GM21390 (cell line): ENCODE measurements around the gene FOXRED1.
"Not testable (repeated sequence)": the region's sequence is repeated elsewhere in the genome, so short reads cannot be mapped to it uniquely, and the experiment has no call there.

Experiments used
- ATAC-seq: cut with Tn5 transposase; IDR thresholded peaks from one replicate; pipeline ENCODE4 v1.9.1; 2021; ENCODE audit not compliant: unreplicated experiment

FOXRED1 gene

DNA sequence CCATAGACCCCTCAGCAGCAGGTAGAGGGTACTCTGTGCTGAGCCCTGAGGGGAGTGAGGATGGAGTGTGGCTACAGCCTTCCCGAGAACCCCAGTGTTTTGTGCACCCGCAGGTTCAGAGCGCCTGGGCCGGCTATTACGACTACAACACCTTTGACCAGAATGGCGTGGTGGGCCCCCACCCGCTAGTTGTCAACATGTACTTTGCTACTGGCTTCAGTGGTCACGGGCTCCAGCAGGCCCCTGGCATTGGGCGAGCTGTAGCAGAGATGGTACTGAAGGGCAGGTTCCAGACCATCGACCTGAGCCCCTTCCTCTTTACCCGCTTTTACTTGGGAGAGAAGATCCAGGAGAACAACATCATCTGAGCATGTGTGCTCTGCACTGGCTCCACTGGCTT is 8.4 kb downstream of the FOXRED1 start:
- ATAC-seq: no peak

- ATAC-seq: no peak
Observed at GRCh38 chr11:126277780-126278179, 8.8 kb downstream of the FOXRED1 start.

- ATAC-seq: no peak
Observed at GRCh38 chr11:126279191-126279590, 10.2 kb downstream of the FOXRED1 start.

DNA sequence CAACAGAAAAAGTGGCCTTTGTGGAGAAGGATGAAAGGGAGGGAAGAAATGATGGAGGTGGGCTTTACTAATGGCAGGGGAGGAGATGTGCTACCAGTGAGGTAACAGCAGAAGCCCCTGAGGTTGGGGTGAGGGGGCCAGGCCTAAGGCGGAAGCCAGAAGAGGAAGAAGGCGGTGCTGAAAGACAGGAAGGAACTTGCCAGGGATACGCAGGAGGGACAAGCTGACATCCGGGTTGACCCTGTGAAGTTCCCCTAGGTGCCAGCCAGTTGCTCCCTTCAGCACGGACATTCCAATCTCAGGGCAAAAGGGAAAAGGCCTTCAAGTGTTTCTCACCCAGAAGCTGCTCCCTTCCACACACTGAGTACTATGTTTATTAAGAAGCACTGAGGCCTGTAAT is 11.6 kb downstream of the FOXRED1 start:
- no peak for ATAC-seq

- ATAC-seq: no peak
Observed at GRCh38 chr11:126281245-126281644, 12.3 kb downstream of the FOXRED1 start.

DNA sequence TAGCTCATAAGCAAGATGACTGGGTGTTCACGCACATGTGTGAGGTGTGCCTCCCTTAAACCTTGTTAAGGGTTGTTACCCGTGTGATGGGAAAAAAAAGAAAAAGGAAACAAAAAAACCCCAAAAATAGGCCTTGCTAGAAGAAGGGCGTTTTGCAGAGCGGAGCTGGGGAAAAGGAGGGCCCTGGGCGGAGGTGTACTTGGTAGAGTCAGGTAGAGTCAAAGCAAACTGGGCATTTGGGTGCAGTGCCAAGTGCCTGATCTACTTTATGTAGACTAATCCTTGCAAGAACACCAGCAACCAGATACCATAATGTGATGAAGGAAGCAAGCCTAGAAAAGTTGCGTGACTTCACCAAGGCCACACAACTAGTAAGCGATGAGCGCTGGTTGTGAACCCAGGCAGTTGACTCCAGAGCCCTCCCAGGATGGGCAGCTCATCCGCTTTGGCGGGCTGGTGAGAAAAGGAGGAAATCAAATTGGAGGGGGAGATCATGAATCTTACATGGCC is 12.8 kb downstream of the FOXRED1 start:
- ATAC-seq: no peak

DNA sequence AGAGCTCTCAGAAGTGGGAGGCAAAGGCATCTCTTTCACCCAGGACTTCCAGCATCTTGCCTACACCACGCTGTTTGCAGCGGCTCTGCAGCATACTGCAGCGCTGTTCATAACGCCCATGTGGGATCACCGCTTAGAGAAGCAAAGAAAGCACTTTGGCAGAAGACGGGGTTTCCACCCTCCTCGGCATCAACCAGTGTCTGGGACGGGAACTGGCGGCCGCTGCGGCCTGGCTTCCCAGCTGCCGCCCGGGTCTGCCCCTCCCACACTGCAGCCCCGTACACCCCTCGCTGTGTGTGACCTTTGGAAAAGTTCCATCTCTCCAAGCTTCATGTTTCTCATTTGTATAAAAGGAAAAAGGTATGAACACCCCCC is 13.4 kb downstream of the FOXRED1 start:
- peak; percentile 23 for ATAC-seq

DNA sequence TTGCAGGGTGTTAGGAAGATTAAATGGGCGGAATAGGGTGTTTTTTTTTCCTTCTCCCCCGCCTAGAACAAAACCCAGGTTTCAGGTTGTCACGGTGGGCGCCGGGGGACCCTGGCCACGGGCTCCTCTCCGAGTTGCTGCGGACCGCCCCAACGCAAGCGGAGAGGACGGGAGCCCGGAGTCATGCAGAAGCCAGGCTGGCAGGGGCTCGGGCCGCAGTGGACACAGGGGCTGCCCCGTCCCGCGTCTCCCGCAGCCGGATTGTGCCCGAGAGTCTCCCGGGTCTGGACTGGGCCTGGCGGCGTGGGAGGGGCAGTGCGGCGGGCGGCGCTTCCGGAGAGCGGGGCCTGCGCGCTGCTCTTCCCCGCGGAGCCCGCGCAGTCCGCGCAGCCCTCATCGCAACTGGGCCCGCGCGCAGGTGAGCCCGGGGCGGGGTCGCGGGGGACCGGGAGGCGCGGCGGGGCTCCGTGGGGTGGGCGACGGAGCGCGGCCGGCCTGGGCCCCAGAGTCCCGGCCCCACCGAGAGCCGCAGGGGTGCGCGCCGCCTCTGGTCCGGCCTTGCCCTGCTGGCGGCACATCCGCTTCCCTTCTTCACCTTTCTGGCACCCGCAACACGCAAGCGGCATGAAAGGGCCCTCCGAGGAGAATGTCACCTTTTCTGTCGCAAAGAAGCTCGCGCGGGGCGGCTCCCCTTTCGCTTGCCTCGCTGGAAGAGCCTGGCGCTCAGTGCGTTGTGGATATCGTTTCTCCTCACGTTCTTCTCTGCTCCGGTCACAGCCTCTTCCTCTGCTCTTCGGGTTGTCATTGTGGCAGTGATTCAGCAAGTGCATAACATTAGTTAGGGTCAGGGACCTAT is 14.0 kb downstream of the FOXRED1 start, which contains the start of gene TIRAP:
Gene TIRAP, plus strand, starts transcription at position 358 of the 856 bp plus-strand sequence. CDS start 7,802 bp downstream, outside the sequence.
- peak; percentile 65 for ATAC-seq

GRCh38 chr11:126284829-126285228 is 15.9 kb downstream of the FOXRED1 start:
- peak; percentile 52 for ATAC-seq

DNA sequence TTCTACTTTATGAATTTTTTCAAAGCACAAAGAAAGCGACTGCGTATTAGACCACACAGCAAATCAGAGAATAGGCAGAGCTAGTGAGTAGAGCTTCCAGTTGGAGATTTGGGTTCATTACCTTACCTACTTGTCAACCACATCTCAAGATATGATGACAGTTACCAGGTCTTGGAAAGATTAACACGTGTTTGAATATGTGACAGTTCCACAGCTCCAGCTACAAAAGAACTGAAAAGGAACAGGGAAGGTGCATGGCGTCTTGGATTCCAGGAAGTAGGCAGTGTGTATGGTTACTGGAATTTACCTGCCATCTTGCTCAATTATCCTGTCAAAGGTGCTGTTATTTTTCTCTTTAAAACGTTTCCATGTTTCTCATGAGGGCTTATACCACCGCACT is 19.3 kb downstream of the FOXRED1 start:
- no peak for ATAC-seq

DNA sequence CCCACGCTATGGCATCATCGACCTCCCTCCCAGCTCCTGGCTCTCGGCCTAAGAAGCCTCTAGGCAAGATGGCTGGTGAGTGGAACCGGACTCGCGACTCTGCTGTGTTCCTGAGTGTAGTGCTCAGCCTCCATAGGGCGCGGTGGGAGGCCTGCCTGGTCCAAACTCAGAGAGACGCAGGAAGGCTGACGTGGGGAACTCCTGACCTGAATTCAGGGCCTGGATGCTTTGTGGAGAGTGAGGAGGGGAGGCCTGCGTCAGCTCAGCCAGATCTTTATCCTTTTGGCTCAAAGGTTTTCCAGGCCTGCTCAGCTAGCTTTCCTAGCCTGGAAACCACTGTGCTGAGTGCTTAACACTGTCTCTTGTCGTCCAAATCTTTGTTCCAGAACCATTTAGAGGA is 21.9 kb downstream of the FOXRED1 start:
- no peak for ATAC-seq

DNA sequence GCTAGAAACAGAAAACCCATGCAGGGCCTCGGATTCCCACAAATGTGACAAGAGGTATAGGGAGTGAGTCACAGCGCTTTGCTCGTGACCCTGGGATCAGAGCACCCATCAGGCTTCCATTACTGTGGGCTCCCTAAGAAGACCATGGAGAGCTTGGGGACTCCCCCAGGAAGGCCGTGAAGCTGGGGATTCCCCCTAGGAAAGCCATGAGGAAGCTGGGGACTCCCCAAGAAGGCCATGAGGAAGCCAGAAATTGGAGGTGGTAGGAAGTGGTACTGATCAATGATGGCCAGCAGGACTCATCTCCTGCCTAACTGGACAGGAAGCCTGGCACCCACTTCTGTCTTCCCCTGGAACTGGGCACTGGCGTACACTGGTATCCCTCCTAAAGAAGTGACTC is 24.8 kb downstream of the FOXRED1 start:
- no peak for ATAC-seq

GRCh38 chr11:126297004-126297403 is 28.1 kb downstream of the FOXRED1 start:
- ATAC-seq: no peak

DNA sequence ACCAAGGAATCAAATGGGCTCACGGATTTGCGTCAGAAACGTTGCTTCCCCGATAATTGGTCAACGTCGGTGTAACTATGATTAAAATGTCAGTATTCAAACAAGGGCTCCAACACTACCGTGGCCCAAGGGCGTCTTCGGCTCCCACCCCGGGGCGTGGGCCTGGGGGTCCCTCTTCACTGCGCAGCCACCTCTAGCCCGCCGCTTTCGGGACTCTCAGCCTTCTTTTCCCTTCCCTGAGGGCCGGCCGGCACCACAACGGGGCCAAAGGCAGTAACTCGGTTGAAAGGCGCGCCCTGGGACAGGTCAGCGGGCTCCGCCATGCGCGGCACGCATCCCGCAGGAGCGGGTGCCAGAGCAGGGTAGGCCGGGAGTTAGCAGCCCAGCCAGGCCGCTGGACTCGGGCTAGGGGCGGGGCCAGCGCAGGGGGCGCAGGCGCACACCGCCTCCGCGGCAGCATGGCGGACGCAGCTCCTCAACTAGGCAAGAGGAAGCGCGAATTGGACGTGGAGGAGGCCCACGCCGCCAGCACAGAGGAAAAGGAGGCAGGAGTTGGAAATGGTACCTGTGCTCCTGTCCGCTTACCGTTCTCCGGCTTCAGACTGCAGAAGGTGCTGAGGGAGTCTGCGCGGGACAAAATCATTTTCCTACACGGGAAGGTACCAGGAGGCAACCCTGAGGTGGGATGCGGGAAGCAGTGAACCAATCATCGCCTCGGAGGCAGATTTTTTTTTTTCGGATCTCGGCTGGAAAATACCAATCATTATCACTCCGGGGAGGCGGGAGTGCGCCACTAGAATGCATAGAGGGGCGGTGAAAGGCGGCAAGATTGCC is 34.9 kb downstream of the FOXRED1 start, which contains the start of gene DCPS:
Gene DCPS, plus strand, starts transcription at position 438 of the 834 bp plus-strand sequence. Its CDS starts 21 bp downstream, at position 459.
- peak; percentile 85 for ATAC-seq

DNA sequence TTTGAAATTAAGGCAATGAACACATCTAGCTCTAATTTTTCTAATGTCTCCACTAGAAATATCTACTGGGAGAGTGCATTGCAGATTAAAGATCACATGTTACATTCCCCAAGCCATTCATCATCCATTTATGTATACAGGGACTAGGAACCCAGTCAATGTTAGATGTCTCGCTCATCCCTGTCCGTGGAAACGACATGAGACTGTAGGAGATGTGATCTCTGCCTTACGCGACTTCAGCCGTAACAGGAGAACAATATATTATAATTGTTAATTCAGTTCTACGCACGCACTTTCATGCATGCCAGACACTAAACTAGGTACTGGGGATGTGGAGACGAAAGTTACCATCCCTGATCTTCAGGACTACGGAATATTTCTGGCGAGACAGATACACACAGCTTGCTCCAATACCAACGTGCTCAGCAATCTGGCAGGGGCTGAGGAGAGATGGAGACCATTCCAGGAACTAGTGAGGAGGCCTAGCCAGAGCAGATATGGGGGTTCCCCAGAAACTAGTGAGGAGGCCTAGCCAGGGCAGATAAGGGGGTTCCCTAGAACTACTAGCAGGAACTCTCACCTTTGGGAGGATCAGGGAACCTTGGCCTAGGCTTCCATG is 35.6 kb downstream of the FOXRED1 start:
- ATAC-seq: no peak

DNA sequence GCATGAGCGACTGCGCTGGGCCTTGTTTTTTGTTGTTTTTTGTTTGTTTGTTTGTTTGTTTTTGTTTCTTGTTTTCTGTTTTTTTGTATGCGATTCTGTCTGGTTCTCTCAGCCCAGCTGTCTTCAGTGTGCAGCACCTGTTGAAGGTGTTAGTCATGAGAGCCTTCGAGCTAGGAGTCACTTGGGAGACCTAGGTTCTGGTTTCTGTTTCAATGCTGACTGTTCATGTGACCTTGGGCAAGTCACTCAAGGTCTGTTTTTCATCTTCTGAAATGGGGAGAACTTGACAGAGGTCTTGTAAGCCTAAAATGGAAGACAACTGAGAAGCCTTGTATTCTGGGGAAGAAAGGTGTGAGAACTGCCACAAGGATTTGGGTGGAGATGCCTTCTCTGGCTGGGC is 36.7 kb downstream of the FOXRED1 start:
- peak; percentile 67 for ATAC-seq

- ATAC-seq: no peak
Observed at GRCh38 chr11:126307706-126308105, 38.8 kb downstream of the FOXRED1 start.

GRCh38 chr11:126308271-126308671 is 39.3 kb downstream of the FOXRED1 start:
- ATAC-seq: no peak

GRCh38 chr11:126308771-126309170 is 39.8 kb downstream of the FOXRED1 start:
- ATAC-seq: not testable (repeated sequence)

DNA sequence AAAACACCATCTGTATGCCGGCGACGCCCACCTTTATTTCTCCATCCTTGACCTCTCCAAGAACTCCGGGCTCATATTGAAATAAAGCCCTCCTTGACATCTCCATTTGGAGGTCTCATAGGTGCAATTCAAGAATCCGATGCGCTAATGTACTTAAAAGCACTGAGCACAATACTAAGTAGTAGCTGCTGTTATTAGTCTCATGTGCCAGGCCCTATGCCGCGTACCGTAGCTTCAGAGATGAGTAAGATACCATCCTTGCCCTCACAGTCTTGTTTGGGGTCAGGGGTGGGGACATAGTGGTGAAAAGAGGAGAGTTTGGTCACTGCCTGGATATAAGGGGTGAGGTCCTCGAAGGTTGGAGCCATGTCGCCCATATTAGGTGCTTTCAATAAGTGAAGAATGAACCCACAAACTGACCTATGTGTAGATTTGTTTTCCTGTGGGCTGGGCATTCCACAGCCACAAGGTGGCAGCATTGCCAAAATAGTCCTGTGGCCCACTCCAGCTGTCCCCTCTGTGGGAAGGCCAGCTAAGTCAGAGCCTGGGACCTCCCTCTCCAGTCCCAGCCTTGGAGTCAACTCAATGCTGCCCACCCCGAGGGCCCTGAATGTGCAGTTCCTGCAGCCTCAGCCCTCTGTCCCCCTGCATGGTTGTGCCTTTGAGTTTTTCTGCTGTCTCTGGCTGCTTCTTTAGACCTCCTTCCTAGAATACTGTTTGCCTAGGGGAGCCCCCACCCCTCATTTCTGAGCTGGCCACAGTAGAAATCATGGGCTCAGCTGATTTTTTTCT is 41.4 kb downstream of the FOXRED1 start:
- peak; percentile 30 for ATAC-seq

GRCh38 chr11:126310992-126311310 is 42.0 kb downstream of the FOXRED1 start:
- ATAC-seq: no peak
